IgD-negative memory B cell (primary cell): Measurements from ENCODE around the gene SHISAL2A. TPM values are rescaled to one million over a fixed set of nuclear protein-coding genes. Genes with fewer than 3 reads are reported as not detected.
A peak's percentile ranks its signal among the peaks of the same experiment; 100 is the strongest.

Source experiments
- H3K27ac Mint-ChIP-seq, 3 donors: one replicate each; pipeline ENCODE4 v1.8.0; 2020 to 2022; ENCODE audit warnings: mild to moderate bottlenecking in 3 of 3, mixed read lengths in 3 of 3, moderate library complexity in 1 of 3
- H3K27me3 Mint-ChIP-seq: one replicate; pipeline ENCODE4 v1.8.0; 2021; ENCODE audit warnings: mixed read lengths
- H3K36me3 Mint-ChIP-seq: one replicate; pipeline ENCODE4 v1.8.0; 2020; ENCODE audit warnings: mild to moderate bottlenecking, mixed read lengths
- H3K4me1 Mint-ChIP-seq, 3 donors: one replicate each; pipeline ENCODE4 v1.8.0; 2020 to 2022; ENCODE audit warnings: mixed read lengths in 3 of 3, mild to moderate bottlenecking in 1 of 3
- H3K4me3 Mint-ChIP-seq, 4 donors: one replicate each; pipeline ENCODE4 v1.8.0; 2020 to 2022; ENCODE audit warnings: mild to moderate bottlenecking in 4 of 4, mixed read lengths in 4 of 4, moderate library complexity in 3 of 4
- H3K9me3 Mint-ChIP-seq, 3 donors: one replicate each; pipeline ENCODE4 v1.8.0; 2020 to 2021; ENCODE audit warnings: mixed read lengths in 3 of 3, mild to moderate bottlenecking in 1 of 3
- polyA plus RNA-seq: library from polyadenylated mRNA; unstranded; fragments of 300-500 nt; fragmentation: Illumina TruSeq; gene quantifications from one replicate; pipeline ENCODE4 v1.2.3, GENCODE V29; 2021

SHISAL2A gene
- polyA plus RNA-seq, 1 donor from 2014 or later = 17.6 TPM

DNA sequence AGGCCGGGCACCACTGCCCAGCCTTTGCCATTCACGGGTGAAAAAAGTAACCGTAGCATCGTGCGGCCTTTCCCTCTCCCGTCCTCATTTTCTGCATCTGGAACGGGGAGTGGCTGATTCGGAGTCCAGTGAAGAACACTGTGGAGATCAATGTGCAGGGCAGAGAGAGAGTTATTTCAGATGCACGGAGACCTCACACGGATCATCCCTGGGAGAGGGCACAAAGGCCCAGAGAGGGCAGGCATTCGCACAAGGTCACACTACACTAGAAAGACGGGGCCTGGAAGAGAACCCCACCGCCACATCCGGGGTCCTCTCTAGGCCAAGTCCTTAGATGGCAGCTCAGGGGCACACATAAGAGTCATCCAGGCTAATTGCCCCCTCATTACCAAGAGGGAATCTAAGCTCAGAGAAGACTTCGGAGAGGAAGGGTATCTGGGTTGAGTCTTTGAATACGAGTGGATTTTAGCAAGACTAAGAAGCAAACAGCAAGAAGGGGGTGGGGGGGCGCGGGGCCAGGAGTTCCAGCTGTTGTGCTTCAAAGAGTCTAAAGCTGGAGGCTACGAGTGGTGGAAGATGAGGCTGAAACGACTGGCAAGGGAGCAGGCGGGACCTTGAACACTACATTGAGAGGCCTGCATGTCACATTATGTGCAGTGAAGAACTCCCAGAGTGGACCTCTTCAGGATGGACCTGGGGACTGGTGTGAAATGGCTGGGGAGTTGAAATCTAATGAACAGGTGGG lies 29.9 kb upstream of the SHISAL2A start:
- peak overlapping the region; percentile 86 to 99 (median 93) for H3K4me3 Mint-ChIP-seq
- peak overlapping the region; percentile 79 to 95 (median 91) for H3K27ac Mint-ChIP-seq
- H3K9me3 Mint-ChIP-seq = no peaks in the 10 kb centered on the region
- H3K36me3 Mint-ChIP-seq = peaks cover 8% of the 10 kb centered on the region
- H3K27me3 Mint-ChIP-seq = no peaks in the 10 kb centered on the region
- peaks cover 29 to 39% (median 36%) of the 10 kb centered on the region in 3 donors for H3K4me1 Mint-ChIP-seq

DNA sequence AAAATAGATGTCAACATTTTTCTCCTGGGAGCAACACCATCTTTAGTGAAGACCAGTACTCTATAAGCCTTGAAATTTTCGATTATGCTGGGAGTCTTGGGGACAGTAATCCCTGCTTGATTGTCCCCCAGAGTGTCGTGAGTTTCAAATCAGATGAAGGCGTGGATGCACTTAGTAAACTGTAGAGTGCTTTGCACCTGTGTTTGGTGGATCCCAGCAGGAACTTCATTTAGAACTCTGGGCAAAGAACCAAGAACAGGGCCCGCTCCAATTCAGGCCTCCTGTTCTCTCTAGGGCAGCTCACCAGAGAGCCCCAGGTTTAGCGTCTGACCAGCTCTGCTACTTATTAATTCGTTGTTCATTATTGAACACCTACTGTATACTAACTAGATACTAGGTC lies 29.3 kb upstream of the SHISAL2A start:
- peaks cover 29 to 39% (median 36%) of the 10 kb centered on the region in 3 donors for H3K4me1 Mint-ChIP-seq
- no peaks in the 10 kb centered on the region for H3K27me3 Mint-ChIP-seq
- H3K9me3 Mint-ChIP-seq = no peaks in the 10 kb centered on the region
- H3K27ac Mint-ChIP-seq = peak overlapping the region; percentile 79 to 95 (median 91)
- H3K4me3 Mint-ChIP-seq = peak overlapping the region; percentile 86 to 99 (median 93)
- peaks cover 8% of the 10 kb centered on the region for H3K36me3 Mint-ChIP-seq

DNA sequence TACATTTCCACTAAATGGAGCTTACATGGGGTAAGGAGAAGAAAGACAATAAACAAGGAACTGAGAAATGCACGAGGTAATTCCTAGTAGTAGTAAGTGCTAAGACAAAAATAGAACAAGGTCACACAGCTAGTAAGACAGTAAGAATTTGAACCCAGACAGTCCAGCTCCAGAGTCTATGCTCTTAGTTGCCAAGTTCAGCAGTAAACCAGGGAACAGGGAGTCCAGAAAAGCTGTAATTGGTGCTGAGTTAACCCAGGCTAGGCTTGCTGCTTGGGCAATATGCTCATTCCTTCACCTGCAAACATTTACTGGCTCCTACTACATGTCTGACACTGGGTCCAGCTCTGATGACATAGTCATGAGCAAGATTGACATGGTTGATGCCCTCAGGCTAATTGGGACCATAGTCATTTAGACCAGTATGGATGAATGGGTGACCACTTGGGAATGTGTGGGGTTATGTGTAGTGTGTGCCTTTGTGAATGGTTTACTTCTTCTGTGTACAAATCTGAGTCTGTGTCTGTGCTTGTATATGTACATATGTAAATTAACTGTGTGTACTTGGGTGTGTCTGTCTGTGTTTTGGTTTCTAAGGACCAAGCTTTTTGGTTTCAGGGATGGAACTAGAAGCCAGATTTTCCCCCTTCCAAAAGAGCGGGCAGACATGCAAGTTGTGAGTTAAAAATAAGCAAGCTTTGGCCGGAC lies 28.8 kb upstream of the SHISAL2A start:
- H3K36me3 Mint-ChIP-seq = peaks cover 8% of the 10 kb centered on the region
- H3K4me1 Mint-ChIP-seq = peaks cover 29 to 39% (median 36%) of the 10 kb centered on the region in 3 donors
- H3K27me3 Mint-ChIP-seq = no peaks in the 10 kb centered on the region
- peak overlapping the region; percentile 79 to 95 (median 91) for H3K27ac Mint-ChIP-seq
- peak overlapping the region; percentile 86 to 99 (median 93) for H3K4me3 Mint-ChIP-seq
- no peaks in the 10 kb centered on the region for H3K9me3 Mint-ChIP-seq

DNA sequence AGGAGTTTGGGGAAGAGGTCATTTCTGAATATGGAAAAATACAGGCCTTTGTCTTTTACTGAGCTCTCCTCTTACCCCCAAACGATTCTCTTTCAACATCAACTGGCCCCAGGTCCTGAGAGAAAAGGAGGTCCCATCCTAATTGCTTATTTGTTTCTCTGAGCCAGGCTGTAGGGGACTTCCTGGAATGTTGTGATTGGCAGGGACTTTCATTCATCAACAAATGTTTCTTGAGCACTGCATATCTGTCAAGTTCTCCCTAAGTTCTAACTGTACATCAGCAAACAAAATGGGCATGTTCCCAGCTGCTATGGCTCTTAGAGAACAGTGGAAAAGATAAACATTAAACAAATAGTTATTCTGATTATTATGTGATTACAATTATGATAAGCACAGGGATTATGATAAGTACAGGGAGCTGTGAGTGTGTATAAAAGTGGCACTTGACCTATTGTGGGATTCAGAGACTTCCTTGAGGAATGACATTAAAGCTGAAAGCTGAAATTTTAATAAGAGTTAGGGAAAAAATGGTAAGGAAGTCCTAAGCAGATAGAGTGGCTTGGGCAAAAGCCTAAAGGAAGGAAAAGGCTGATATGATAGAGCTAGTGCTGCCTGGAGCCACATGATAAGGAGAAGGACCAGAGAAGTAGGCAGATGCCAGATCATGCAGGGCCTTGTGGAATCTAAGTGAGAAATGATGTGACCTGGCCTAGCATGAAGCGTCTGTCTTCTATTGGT lies 19.2 kb upstream of the SHISAL2A start:
- H3K27ac Mint-ChIP-seq = peak overlapping the region in 1 of 3 donors; percentile 53
- peaks cover 13 to 28% (median 25%) of the 10 kb centered on the region in 3 donors for H3K4me1 Mint-ChIP-seq
- H3K9me3 Mint-ChIP-seq = no peaks in the 10 kb centered on the region
- no peak overlapping the region for H3K4me3 Mint-ChIP-seq
- H3K27me3 Mint-ChIP-seq = no peaks in the 10 kb centered on the region
- H3K36me3 Mint-ChIP-seq = peaks cover 10% of the 10 kb centered on the region

DNA sequence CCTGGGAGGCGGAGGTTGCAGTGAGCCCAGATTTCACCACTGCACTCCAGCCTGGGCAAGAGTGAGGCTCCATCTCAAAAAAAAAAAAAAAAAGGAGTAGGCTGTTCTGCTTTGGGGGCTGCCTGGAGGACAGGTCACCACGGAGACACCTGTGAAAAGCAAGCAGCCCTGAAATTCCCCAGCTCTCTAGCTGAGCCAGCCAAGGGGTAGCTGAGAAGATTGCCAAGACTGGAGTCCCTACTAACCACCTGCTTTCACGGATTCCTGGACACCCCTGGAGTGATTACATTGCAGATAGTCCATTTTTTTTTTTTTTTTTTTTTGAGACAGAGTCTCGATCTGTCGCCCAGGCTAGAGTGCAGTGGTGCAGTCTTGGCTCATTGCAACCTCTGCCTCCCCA lies 18.3 kb upstream of the SHISAL2A start:
- no peak overlapping the region for H3K4me3 Mint-ChIP-seq
- peaks cover 13 to 28% (median 28%) of the 10 kb centered on the region in 3 donors for H3K4me1 Mint-ChIP-seq
- no peaks in the 10 kb centered on the region for H3K27me3 Mint-ChIP-seq
- H3K9me3 Mint-ChIP-seq = no peaks in the 10 kb centered on the region
- H3K27ac Mint-ChIP-seq = peak overlapping the region in 1 of 3 donors; percentile 53
- H3K36me3 Mint-ChIP-seq = peaks cover 10% of the 10 kb centered on the region

DNA sequence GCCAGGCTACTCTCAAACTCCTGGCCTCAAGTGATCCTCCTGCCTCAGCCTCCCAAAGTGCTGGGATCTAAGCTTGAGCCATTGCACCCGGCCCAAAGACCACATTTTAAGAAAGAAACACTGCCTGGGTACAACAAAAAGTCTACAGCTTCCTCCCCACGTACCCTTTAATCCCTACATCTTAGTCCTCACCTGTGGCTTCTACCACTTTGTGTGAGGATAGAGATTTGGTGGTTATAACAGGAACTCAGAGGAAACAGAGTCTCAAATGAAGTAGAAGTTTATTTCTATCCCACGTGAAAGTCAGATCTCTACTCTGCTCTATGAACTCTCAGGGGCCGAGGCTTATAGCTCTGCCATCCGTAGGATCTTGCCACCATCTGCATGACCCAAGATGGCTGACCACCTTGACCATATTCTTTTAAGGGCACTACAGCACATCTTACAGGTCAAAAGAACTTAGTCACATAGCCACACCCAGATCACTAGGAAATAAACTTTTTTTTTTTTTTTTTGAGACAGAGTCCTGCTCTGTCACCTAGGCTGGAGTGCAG lies 17.4 kb upstream of the SHISAL2A start:
- Mint-ChIP-seq H3K4me3 (peak overlapping the region in 1 of 4 donors; percentile 63), H3K27ac (no peak overlapping the region), H3K4me1 (peaks cover 13 to 33% (median 28%) of the 10 kb centered on the region in 3 donors), H3K9me3 (no peaks in the 10 kb centered on the region), H3K36me3 (peaks cover 10% of the 10 kb centered on the region), H3K27me3 (no peaks in the 10 kb centered on the region)

DNA sequence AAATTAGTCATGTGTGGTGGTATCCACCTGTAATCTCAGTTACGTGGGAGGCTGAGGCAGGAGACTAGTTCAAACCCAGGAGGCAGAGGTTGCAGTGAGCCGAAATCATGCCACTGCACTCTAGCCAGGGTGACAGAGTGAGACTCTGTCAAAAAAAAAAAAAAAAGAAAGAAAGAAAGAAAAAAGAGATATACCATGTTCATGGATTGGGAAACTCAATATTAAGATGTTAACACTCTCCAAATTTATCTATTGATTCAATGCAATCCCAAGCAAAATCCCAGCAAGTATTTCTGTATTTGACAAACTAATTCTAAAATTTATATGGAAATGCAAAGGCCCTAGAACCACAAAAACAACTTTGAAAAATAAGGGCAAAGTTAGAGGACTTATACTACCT lies 11.0 kb upstream of the SHISAL2A start:
- peaks cover 13 to 24% (median 14%) of the 10 kb centered on the region in 3 donors for H3K4me1 Mint-ChIP-seq
- no peak overlapping the region for H3K27ac Mint-ChIP-seq

DNA sequence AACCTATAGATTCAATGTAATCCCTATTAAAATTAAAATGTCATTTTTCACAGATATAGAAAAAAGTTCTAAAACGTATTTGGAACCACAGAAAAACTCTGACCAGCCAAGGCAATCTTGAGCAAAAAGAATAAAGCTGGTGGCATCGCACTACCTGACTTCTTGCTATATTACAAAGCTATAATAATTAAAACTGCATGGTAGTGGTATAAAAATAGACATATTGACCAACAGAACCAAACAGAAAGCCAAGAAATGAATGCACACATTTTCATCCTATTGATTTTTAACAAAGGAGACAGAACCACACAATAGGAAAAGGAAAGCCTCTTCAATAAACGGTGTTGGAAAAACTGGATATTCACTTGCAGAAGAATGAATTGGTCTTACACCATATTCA lies 9.2 kb upstream of the SHISAL2A start:
- peaks cover 13 to 27% (median 15%) of the 10 kb centered on the region in 3 donors for H3K4me1 Mint-ChIP-seq
- peaks cover 5% of the 10 kb centered on the region for H3K36me3 Mint-ChIP-seq
- H3K4me3 Mint-ChIP-seq = no peak overlapping the region
- no peaks in the 10 kb centered on the region for H3K9me3 Mint-ChIP-seq
- no peaks in the 10 kb centered on the region for H3K27me3 Mint-ChIP-seq
- no peak overlapping the region for H3K27ac Mint-ChIP-seq

More for the DNA sequence above, 11.0 kb upstream of the SHISAL2A start:
- H3K27me3 Mint-ChIP-seq = no peaks in the 10 kb centered on the region
- no peak overlapping the region for H3K4me3 Mint-ChIP-seq
- peaks cover 14% of the 10 kb centered on the region for H3K36me3 Mint-ChIP-seq
- no peaks in the 10 kb centered on the region for H3K9me3 Mint-ChIP-seq

DNA sequence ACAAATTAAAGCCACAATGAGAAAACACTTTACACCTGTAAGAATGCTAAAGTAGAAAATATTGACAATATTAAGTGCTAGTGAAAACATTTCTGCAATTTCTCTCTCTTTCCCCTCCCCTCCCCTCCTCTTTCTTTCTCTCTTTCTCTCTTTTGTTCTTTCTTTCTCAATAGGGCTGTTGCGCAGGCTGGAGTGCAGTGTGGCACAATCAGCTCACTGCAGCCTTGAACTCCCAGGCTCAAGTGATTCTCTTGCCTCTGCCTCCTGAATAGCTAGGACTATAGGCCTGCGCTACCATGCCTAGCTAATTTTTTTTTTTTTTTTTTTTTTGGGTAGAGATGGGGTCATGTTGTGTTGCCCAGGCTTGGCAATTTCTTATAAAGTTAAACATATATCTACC lies 5.9 kb upstream of the SHISAL2A start:
- Mint-ChIP-seq H3K4me3 (no peak overlapping the region), H3K9me3 (no peaks in the 10 kb centered on the region), H3K4me1 (peaks cover 24 to 41% (median 33%) of the 10 kb centered on the region in 3 donors), H3K36me3 (peaks cover 7% of the 10 kb centered on the region), H3K27ac (peak overlapping the region in 1 of 3 donors; percentile 66), H3K27me3 (no peaks in the 10 kb centered on the region)

DNA sequence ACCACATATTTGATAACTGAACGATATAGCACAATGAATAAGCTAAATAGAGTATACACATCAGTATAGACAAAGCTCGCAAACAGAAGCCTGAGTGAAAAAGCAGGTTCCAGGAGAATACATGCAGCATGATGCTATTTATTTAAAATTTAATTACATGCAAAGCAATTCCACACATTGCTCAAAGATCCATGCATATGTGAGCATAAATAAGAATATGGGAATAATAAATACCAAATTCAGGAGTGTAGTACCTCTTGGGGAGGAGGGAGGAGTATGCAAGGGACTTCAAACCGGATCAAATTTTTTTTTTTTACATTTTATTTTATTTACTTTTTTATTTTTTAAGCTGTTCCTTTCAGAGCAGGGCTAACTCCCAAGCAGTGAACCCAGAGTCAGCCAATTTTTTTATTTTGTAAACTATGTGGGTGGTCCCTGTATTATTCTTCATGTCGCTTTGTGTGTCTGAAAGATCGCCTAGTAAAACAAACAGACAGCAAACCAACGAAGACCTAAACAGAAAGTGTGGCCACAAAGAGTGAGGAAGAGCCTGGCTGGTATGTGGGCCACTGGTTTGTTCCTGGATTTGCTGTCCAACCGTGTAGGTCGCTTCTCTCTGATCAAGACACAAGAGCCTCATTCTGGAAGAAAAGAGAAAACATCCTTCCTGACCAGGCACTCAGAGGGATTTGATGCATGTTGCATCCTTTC lies 4.2 kb upstream of the SHISAL2A start:
- H3K4me1 Mint-ChIP-seq = peaks cover 26 to 43% (median 35%) of the 10 kb centered on the region in 3 donors
- H3K27ac Mint-ChIP-seq = peak overlapping the region in 1 of 3 donors; percentile 77
- no peaks in the 10 kb centered on the region for H3K27me3 Mint-ChIP-seq
- peaks cover 4% of the 10 kb centered on the region for H3K36me3 Mint-ChIP-seq
- H3K4me3 Mint-ChIP-seq = peak overlapping the region in 2 of 4 donors; percentile 28 to 36
- no peaks in the 10 kb centered on the region for H3K9me3 Mint-ChIP-seq

DNA sequence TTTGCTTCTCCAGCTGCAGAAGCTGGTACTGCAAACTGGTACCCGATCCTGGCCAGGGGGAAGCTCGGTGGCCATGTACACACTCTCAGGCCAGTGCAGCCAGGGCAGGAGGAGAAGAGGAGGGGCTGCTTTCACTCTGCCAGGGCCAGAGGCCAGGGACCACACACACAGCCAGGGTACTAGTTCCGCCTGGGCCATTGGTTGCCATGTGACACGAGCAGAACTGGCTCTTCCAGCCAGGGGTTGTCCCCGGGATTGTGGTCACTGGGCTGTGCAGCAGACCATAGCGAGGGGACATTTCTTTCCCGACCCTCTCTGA lies 3.7 kb upstream of the SHISAL2A start:
- Mint-ChIP-seq H3K4me1 (peaks cover 31 to 47% (median 39%) of the 10 kb centered on the region in 3 donors), H3K27me3 (no peaks in the 10 kb centered on the region), H3K4me3 (peak overlapping the region in 3 of 4 donors; percentile 28 to 76 (median 36)), H3K36me3 (peaks cover 2% of the 10 kb centered on the region), H3K27ac (peak overlapping the region in 2 of 3 donors; percentile 77 to 98), H3K9me3 (no peaks in the 10 kb centered on the region)

DNA sequence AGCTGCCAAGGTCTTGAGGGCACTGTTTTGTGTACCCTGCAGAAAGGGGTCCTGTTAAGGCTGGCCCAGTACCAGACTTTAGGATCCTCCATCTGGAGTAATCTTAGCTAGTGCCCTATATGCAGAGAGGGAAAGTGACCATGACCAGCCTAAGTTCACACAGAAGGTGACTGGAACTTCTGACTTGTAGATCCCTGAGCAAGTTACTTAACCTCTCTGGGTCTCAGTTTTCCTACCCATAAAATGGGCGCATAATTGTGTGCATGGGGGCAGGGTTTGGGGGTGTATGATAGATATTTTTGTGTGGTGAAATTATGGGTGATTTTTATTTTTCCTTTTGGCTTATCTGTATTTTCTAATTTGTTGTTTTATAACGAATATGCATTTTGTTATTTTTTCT lies 3.3 kb upstream of the SHISAL2A start:
- Mint-ChIP-seq H3K4me3 (peak overlapping the region in 1 of 4 donors; percentile 76), H3K36me3 (peaks cover 2% of the 10 kb centered on the region)

DNA sequence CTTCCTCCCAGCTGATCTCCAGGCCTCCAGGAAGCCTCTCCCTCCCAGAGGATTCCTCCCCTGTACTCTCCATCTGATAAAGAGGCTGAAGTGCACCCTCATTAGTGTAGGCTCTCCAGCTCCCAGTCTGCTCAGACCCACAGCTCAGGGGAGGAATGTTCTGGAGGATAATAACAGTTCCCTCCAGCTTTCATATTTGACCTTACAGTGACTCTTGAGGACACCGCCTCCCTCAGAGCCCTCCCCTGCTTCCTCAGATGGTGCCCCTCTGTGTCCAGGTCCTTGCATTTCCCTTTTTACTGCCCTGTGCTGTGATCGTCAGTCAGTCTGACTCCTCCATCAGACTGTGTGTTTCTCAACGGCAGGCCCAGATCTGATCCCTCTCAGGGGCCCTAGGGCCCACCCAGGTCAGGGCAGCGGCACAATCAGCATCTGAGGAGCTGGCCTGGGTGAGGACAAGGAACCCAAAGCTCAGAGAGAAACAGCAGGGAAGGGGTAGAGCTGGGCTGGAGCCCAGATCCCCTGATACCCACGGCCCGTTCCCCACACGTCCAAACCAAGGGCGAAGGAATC lies 1.1 kb upstream of the SHISAL2A start:
- Mint-ChIP-seq H3K4me1 (peaks cover 39 to 60% (median 52%) of the 10 kb centered on the region in 3 donors), H3K9me3 (no peaks in the 10 kb centered on the region), H3K4me3 (peak overlapping the region; percentile 92 to 96 (median 93)), H3K36me3 (peaks cover 2% of the 10 kb centered on the region), H3K27ac (peak overlapping the region; percentile 88 to 98 (median 97)), H3K27me3 (no peaks in the 10 kb centered on the region)

More for the DNA sequence above, 3.3 kb upstream of the SHISAL2A start:
- H3K27me3 Mint-ChIP-seq = no peaks in the 10 kb centered on the region
- H3K4me1 Mint-ChIP-seq = peaks cover 34 to 51% (median 41%) of the 10 kb centered on the region in 3 donors
- H3K27ac Mint-ChIP-seq = peak overlapping the region in 2 of 3 donors; percentile 77 to 98
- H3K9me3 Mint-ChIP-seq = no peaks in the 10 kb centered on the region

DNA sequence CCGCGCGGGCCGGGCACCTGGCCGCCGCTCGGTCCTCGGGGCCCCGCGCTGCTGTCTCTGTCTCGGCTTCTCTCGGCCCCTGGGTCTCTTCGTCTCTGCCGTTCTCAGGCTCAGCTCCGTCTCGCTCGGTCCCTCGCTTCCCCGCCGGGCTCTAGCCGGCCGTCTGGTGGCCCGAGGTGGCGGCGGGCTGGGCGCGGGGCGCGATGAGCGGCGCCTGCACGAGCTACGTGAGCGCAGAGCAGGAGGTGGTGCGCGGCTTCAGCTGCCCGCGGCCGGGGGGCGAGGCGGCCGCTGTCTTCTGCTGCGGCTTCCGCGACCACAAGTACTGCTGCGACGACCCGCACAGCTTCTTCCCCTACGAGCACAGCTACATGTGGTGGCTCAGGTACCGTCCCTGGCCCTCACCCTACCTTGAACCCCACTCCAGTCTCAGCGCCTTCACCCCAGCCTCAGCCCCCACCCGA lies 355 bp downstream of the SHISAL2A start:
- Mint-ChIP-seq H3K9me3 (no peaks in the 10 kb centered on the region), H3K4me1 (peaks cover 44 to 63% (median 55%) of the 10 kb centered on the region in 3 donors), H3K4me3 (peak overlapping the region; percentile 92 to 99 (median 94)), H3K27ac (peak overlapping the region; percentile 95 to 98 (median 97)), H3K36me3 (peaks cover 2% of the 10 kb centered on the region), H3K27me3 (no peaks in the 10 kb centered on the region)
